Activated CD4-positive, alpha-beta memory T cell treated with anti-CD3 and anti-CD28 coated beads for 36 hours (primary cell): ENCODE data around the gene BET1L. TPM values are rescaled to one million over a fixed set of nuclear protein-coding genes. Genes with fewer than 3 reads are reported as not detected.
"Not testable (repeated sequence)": the region's sequence is repeated elsewhere in the genome, so short reads cannot be mapped to it uniquely, and the experiment has no call there.

Experiments used
- CTCF ChIA-PET: fragments of 350-600 bp; sonication (Branson Sonifier 250); formaldehyde crosslinking; loops from one replicate; lab custom pipeline; 2021; ENCODE audit warnings: antibody characterized with exemption, inconsistent platforms; lab: Charles Lee
- POLR2A ChIA-PET: fragments of 350-600 bp; sonication (Branson Sonifier 250); formaldehyde crosslinking; loops from one replicate; lab custom pipeline; 2021; ENCODE audit warnings: antibody characterized with exemption; lab: Charles Lee
- DNase-seq: peaks from one replicate; pipeline ENCODE4 v3.0.0-alpha.2; 2020
- H3K27ac Mint-ChIP-seq: one replicate; pipeline ENCODE4 v1.8.0; 2021; ENCODE audit warnings: mixed read lengths
- H3K27me3 Mint-ChIP-seq: one replicate; pipeline ENCODE4 v1.8.0; 2021; ENCODE audit warnings: mixed read lengths
- H3K36me3 Mint-ChIP-seq: one replicate; pipeline ENCODE4 v1.8.0; 2021; ENCODE audit warnings: mixed read lengths
- H3K4me1 Mint-ChIP-seq: one replicate; pipeline ENCODE4 v1.8.0; 2021; ENCODE audit warnings: low read depth, mixed read lengths
- H3K4me3 Mint-ChIP-seq: one replicate; pipeline ENCODE4 v1.8.0; 2021; ENCODE audit warnings: mild to moderate bottlenecking, mixed read lengths
- H3K9me3 Mint-ChIP-seq: one replicate; pipeline ENCODE4 v1.8.0; 2021; ENCODE audit warnings: mixed read lengths
- intact Hi-C: fragments of 100-400 bp; cut with micrococcal nuclease; formaldehyde crosslinking; loops from one replicate; pipeline ENCODE4 v1.15.1; 2023
- total RNA-seq, 2 experiments: library from RNA; stranded (reverse); gene quantifications; one replicate each; pipeline ENCODE4 v1.2.3, GENCODE V29; 2021

Gene BET1L
- total RNA-seq, 2 experiments from 2014 or later, result 51.0 to 53.2 TPM

DNA sequence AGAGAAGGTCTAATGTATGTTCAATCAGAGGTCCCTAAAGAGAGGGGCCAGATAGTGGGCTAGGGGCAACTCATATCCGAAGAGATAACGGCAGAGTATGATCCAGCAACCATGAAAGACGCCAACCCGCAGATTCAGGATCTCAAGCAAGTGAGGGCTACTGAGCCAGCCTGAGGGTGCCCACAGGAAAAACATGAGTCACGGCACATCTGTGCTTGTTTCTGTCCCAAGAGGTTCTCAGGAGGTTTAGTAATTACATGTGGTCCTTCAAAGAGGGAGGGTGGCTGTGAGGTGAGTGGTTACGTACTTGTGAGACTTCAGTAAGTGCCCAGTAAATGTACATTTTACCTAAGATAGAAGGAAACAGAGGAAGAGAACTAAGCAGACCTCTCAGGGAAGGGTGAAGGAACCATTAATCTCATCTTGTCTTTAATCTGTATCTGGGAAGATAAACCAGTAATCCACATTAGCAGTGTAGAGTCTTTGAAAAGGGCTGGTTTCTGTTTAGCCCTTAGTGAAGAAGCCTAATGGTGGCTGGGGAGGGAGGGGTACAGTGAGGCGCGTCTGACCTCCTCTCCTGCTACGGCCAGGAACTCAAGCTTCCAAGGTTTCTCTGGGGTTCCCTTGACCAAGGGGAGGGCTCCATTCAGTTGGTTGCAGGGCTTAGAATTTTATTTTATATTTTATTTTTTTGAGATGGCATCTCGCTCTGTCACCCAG lies 18.7 kb upstream of the BET1L start:
- POLR2A ChIA-PET, result no interaction called here

DNA sequence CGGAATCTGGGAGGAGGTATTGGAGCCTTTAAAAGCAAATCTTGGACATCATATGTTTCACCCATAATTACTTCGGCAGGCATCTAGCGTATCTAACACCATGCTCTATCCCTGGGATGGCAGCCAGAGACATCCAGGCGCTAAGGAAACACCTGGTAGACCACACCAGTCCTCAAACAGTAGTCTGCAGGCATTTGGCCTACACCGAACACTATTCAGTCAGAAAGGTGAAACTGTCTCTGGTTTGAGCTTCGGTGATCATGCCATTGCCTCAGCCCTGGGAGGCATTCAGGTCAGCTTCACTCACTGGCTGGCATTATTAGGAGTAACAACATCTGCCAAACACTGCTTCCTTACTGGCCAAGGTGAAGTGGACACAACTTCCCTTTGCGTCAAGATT lies 17.2 kb upstream of the BET1L start:
- CTCF ChIA-PET, result interaction anchor here (1.2 kb wide), 1 partner anchor 26 kb away, joined by 3 read pairs; no protein-coding TSS in a partner anchor
- no peak overlapping the region for H3K4me3 Mint-ChIP-seq
- intact Hi-C loops, result no loop called here
- no peaks in the 10 kb centered on the region for H3K27me3 Mint-ChIP-seq
- H3K4me1 Mint-ChIP-seq, result peaks cover 11% of the 10 kb centered on the region
- POLR2A ChIA-PET, result no interaction called here
- no peaks in the 10 kb centered on the region for H3K9me3 Mint-ChIP-seq
- no peak for DNase-seq
- no peaks in the 10 kb centered on the region for H3K36me3 Mint-ChIP-seq
- no peak overlapping the region for H3K27ac Mint-ChIP-seq

More for the DNA sequence above, 18.7 kb upstream of the BET1L start:
- Mint-ChIP-seq H3K4me3 (no peak overlapping the region), H3K27ac (no peak overlapping the region), H3K9me3 (no peaks in the 10 kb centered on the region), H3K36me3 (peaks cover 3% of the 10 kb centered on the region), H3K4me1 (peaks cover 11% of the 10 kb centered on the region), H3K27me3 (no peaks in the 10 kb centered on the region)
- intact Hi-C loops, result no loop called here
- peak; percentile 27 for DNase-seq
- CTCF ChIA-PET, result no interaction called here

DNA sequence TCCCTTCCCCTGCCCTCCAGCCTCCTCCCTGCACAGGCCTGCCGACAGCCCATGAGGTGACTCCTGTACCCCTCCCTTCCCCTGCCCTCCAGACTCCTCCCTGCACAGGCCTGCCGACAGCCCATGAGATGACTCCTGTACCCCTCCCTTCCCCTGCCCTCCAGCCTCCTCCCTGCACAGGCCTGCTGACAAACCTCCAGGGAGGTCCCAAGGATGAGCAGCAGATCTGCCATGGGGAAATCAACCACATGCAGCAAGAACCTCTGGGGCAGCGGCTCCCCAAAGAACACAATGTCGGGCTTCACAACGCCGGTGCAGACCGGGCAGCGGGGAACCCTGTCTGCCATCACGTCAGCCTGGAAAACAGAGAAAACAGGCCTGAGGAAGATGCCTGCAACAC lies 16.7 kb upstream of the BET1L start:
- intact Hi-C loops, result no loop called here
- DNase-seq, result peak; percentile 2
- Mint-ChIP-seq H3K9me3 (no peaks in the 10 kb centered on the region), H3K4me1 (peaks cover 11% of the 10 kb centered on the region), H3K36me3 (no peaks in the 10 kb centered on the region), H3K27ac (no peak overlapping the region), H3K27me3 (no peaks in the 10 kb centered on the region), H3K4me3 (no peak overlapping the region)
- POLR2A ChIA-PET, result no interaction called here
- CTCF ChIA-PET, result interaction anchor here (1.2 kb wide), 1 partner anchor 27 kb away, joined by 3 read pairs; no protein-coding TSS in a partner anchor

DNA sequence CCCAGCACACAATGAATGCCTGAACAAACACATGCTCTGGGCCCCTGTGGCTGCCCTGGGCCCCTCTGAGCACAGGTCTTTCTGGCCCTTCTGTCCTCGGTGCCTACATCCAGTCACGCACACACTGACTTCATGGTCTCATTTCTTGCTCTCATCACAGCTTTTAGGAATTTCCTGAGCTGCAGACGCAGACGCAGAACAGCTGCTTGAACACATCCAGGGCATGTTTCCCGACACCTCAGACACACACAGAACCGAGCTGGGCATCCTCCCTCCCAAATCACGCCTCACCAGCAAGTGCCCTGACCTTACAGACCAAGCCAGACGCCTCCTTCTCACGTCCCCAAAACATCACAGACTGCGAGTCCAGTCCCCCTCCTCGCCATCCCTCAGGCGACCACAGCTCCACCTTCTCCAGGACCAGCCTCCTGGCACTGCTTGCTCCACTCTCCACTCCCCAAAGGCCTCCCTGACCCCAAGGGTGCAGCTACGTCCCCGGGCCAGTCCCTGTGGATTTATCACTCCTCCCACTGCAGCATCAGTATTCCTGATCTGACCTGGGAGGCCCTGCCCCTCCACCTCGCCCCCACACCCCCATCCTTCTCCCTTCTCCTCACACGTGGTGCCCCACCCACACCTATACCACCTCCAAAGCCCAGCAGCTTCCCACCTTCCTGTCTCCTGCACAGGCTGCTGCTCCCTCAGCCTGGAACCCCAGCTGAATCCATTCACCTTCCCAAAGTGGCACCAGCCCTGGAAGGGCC lies 16.0 kb upstream of the BET1L start:
- H3K27me3 Mint-ChIP-seq, result no peaks in the 10 kb centered on the region
- no peaks in the 10 kb centered on the region for H3K9me3 Mint-ChIP-seq
- H3K4me1 Mint-ChIP-seq, result peaks cover 7% of the 10 kb centered on the region
- no peak overlapping the region for H3K4me3 Mint-ChIP-seq
- no peak overlapping the region for H3K27ac Mint-ChIP-seq
- no peaks in the 10 kb centered on the region for H3K36me3 Mint-ChIP-seq
- intact Hi-C loops, result no loop called here
- DNase-seq, result peak; percentile 4
- ChIA-PET CTCF (no interaction called here), POLR2A (no interaction called here)

DNA sequence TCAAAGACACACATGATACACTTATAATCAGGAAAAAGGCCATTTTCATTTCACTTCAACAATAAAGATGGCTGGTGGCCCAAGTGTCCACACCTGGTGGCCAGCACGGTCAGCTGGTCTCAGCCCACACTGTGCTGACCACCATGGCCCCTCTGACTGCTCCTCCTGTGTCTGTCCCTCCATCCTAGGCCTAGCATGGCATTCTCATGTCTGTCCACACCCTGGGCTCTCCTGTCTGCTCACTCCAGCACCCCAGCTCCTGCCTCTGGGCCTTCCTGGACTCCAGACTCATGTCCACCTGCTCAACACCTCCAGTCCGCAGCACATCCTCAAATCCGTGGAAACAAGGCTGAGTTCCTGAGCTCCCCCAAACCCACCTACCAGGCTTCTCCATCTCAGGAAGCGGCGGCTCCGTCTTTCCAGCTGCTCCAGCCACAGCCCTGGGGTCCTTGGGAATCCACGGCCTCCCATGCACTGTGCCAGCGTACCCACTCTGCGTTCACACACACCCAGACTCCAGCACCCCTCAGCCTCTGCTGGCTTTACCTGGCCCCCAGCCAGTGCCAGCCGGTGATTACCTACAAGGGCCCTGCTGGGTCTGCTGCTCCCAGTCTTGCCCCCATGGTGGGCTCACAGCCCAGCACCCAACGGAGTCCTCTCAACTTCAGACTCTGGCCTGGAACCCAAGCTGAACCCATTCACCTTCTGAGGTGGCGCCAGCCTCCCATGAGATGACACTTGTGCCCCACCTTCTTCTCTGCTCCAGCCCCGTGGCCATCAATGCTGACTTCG lies 15.0 kb upstream of the BET1L start:
- H3K4me1 Mint-ChIP-seq, result peaks cover 15% of the 10 kb centered on the region
- no peak overlapping the region for H3K27ac Mint-ChIP-seq
- H3K9me3 Mint-ChIP-seq, result no peaks in the 10 kb centered on the region
- intact Hi-C loops, result no loop called here
- H3K4me3 Mint-ChIP-seq, result no peak overlapping the region
- POLR2A ChIA-PET, result interaction anchor here (1.2 kb wide), 1 partner anchor 15 kb away, joined by 4 read pairs; the partner anchor contains the start of genes BET1L and RIC8A
- peak; percentile 6 for DNase-seq
- CTCF ChIA-PET, result no interaction called here
- H3K27me3 Mint-ChIP-seq, result no peaks in the 10 kb centered on the region
- no peaks in the 10 kb centered on the region for H3K36me3 Mint-ChIP-seq

DNA sequence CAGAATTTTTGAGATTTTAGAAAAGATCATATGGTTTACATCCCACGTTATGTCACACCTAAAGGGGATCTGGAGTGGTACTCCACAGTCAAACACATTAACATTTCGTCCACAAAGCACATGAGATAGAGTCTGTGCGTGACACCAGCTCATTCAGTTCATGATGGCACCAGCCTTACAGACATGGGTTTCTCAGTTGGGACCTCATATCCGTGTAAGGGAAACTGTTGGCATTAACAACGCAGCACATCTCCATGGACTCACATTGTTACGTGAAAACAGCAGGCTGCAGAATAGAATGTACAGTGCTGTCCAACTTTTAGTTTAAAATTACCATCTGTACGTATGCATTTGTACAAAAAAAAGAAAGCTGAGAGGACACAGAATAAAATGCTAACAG lies 14.3 kb upstream of the BET1L start:
- ChIA-PET POLR2A (interaction anchor here (1.2 kb wide), 1 partner anchor 14 kb away, joined by 4 read pairs; the partner anchor contains the start of genes BET1L and RIC8A), CTCF (interaction anchor here (0.6 kb wide), 1 partner anchor 357 kb away, joined by 4 read pairs; no protein-coding TSS in a partner anchor)
- Mint-ChIP-seq H3K36me3 (no peaks in the 10 kb centered on the region), H3K4me3 (no peak overlapping the region), H3K9me3 (no peaks in the 10 kb centered on the region), H3K27ac (no peak overlapping the region), H3K27me3 (no peaks in the 10 kb centered on the region), H3K4me1 (peaks cover 15% of the 10 kb centered on the region)
- intact Hi-C loops, result no loop called here
- no peak for DNase-seq

DNA sequence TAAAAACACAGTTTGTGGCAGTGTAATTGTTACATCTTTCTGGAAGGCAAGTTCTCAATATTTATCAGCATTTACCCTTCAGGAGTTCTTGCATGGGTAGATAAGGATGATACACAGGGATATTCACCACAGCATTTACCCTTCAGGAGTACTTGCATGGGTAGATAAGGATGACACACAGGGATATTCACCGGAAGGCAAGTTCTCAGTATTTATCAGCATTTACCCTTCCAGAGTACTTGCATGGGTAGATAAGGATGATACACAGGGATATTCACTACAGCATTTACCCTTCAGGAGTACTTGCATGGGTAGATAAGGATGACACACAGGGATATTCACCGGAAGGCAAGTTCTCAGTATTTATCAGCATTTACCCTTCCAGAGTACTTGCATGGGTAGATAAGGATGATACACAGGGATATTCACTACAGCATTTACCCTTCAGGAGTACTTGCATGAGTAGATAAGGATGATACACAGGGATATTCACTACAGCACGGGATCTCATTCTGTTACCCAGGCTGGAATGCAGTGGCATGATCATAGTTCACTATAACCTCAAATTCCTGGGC lies 13.5 kb upstream of the BET1L start:
- H3K36me3 Mint-ChIP-seq, H3K9me3 Mint-ChIP-seq, H3K27ac Mint-ChIP-seq, H3K4me3 Mint-ChIP-seq, intact Hi-C loops, POLR2A ChIA-PET, H3K27me3 Mint-ChIP-seq: not testable (repeated sequence)
- CTCF ChIA-PET, result interaction anchor here (0.6 kb wide), 1 partner anchor 358 kb away, joined by 4 read pairs; no protein-coding TSS in a partner anchor
- peaks cover 11% of the 10 kb centered on the region for H3K4me1 Mint-ChIP-seq
- peak; percentile 2 for DNase-seq

DNA sequence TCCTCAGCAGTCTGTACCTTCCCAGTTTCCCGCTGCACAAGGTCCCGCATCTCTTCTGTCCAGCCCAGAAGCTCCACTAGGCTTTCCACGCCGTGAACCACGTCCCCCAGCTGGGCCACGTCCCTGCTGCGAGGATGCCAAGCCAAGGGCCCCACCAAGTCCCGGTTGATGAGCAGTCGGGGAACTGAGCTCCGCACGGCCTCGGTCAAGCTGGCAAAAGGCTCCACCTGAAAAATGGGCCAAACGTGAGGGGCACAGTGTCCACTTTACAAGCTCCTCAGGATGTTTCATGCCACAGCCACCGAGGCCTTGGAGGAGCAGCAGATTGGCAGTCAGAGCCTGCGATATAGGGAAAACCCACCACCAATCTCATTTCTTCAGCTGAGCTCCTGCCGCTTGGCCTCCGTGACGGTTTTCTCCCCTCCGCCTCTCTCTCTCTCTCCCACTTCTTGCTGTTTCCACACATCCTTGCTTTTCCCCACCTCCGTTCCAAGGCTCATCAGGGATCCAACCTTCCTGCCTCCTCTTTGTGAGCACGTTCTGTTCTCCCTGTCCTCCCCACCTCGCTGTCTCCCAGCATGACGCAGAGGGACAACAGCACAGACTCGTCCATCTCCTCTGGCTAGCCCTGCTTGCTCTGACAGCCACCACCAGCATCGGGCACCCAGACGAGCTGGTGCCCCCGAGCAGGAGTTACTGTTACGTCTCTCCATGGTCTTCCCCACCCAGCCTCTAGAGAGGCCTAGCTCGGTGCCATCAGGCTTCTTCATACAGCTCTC lies 11.8 kb upstream of the BET1L start:
- peaks cover 7% of the 10 kb centered on the region for H3K4me1 Mint-ChIP-seq
- no peak overlapping the region for H3K27ac Mint-ChIP-seq
- H3K27me3 Mint-ChIP-seq, result no peaks in the 10 kb centered on the region
- ChIA-PET POLR2A (no interaction called here), CTCF (no interaction called here)
- no peaks in the 10 kb centered on the region for H3K9me3 Mint-ChIP-seq
- no peak overlapping the region for H3K4me3 Mint-ChIP-seq
- DNase-seq, result peak; percentile 1
- H3K36me3 Mint-ChIP-seq, result peaks cover 9% of the 10 kb centered on the region
- intact Hi-C loops, result no loop called here

DNA sequence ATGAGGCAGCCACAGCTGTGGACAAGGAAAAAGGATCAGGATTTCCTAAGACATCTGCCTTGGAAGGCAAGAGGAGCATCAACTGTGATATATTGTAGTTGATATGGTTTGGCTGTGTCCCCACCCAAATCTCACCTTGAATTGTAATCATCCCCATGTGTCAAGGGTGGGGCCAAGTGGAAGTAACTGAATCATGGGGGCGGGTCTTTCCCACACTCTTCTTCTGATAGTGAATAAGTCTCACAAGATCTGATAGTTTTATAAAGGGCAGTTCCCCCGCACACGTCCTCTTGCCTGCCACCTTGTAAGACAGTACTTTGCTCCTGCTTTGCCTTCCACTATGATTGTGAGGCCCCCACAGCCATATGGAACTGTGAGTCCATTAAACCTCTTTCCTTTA lies 10.5 kb upstream of the BET1L start:
- Mint-ChIP-seq H3K27me3 (no peaks in the 10 kb centered on the region), H3K36me3 (peaks cover 13% of the 10 kb centered on the region), H3K4me1 (peaks cover 7% of the 10 kb centered on the region), H3K27ac (peak overlapping the region; percentile 7), H3K9me3 (no peaks in the 10 kb centered on the region), H3K4me3 (no peak overlapping the region)
- POLR2A ChIA-PET, result no interaction called here
- intact Hi-C loops, result no loop called here
- DNase-seq, result no peak
- CTCF ChIA-PET, result no interaction called here

DNA sequence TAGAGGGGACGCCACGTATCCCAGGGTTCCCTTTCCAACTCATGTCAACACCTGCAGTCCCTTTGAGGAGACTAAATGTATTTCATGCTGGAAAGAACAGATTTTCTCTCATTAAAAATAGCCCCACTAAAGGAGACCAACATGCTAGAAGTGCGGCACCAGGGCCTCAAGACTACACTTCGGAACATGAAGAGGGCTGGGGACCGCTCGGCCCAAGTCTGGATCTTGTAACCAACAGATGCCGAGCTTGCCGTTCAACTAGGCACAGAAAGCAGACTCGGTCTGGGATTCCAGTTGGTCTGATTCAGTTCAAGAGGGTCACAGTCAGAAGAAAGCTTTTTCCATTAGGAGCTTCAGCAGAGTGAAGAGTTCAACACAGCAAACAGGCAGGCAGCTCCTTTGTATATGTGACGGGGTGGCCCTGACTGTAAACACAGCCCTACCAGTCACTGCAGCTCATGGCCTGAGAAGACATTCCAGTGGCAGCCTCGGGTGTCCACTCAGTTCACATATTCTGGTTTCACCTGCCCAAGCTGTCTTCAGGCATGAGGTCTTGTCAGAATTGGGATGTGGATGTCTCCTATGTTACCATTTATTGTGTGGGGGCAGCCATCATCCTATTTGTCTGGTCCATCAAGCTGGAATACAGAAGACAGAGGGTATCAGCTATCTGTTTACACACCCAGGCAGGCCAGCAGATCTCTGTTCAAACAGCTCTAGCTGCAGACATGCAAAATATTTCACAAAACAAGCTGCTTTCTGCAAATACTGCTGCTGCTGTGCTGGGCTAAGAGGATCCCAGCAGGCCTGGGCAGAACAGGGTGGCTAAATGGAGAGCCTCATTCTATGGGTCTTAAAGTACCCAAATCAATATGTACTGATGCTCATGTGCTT lies 9.1 kb upstream of the BET1L start:
- H3K36me3 Mint-ChIP-seq, result peaks cover 22% of the 10 kb centered on the region
- H3K4me3 Mint-ChIP-seq, result no peak overlapping the region
- POLR2A ChIA-PET, result interaction anchor here (0.7 to 1.4 kb wide), 2 partner anchors 9 to 143 kb away, joined by 3 to 8 read pairs; partner anchors contain the start of genes BET1L and RIC8A
- CTCF ChIA-PET, result interaction anchor here (0.7 to 1.4 kb wide), 3 partner anchors 34 to 303 kb away, joined by 3 to 5 read pairs (median 4); no protein-coding TSS in a partner anchor
- peaks cover 10% of the 10 kb centered on the region for H3K4me1 Mint-ChIP-seq
- H3K9me3 Mint-ChIP-seq, result no peaks in the 10 kb centered on the region
- intact Hi-C loops, result no loop called here
- no peak overlapping the region for H3K27ac Mint-ChIP-seq
- no peaks in the 10 kb centered on the region for H3K27me3 Mint-ChIP-seq
- DNase-seq, result no peak
